Endothelial cell of umbilical vein (primary cell): ENCODE data around the gene RDX. TPM values are rescaled to one million over a fixed set of nuclear protein-coding genes. Genes with fewer than 3 reads are reported as not detected.
A peak's percentile ranks its signal among the peaks of the same experiment; 100 is the strongest.
"Not testable (repeated sequence)": the region's sequence is repeated elsewhere in the genome, so short reads cannot be mapped to it uniquely, and the experiment has no call there.

Experiments used
- BruUV-seq: library from RNA; stranded (reverse); fragments of 400-500 nt; replicated peaks from 2 replicates; lab custom pipeline; 2021; lab: Mats Ljungman, UMichigan
- CTCF ChIA-PET: fragments of 300-600, 350-600 bp; sonication (Branson Sonifier 250); formaldehyde crosslinking; loops from one replicate; lab custom pipeline; 2021; ENCODE audit warnings: antibody characterized with exemption, inconsistent platforms; lab: Charles Lee
- POLR2A ChIA-PET: fragments of 300-600, 350-600 bp; sonication (Branson Sonifier 250); formaldehyde crosslinking; loops from one replicate; lab custom pipeline; 2021; ENCODE audit warnings: antibody characterized with exemption, inconsistent platforms; lab: Charles Lee
- DNase-seq: peaks from one replicate; pipeline ENCODE4 v3.0.0-alpha.2; 2011; ENCODE audit warnings: low read depth, low spot score
- FAIRE-seq: peaks from 2 replicates; lab custom pipeline; 2011; peaks lifted over from hg19 to GRCh38; lab: Jason Lieb, UNC
- H2AFZ ChIP-seq: 2 replicates; pipeline ENCODE4 v1.6.0; 2012; ENCODE audit warnings: low read depth, low read length, control low read depth, inconsistent platforms
- H3K27ac ChIP-seq: 2 replicates; pipeline ENCODE4 v1.5.1; 2011; ENCODE audit warnings: low read depth, mild to moderate bottlenecking, control low read depth, low read length, moderate library complexity; ENCODE audit not compliant: insufficient read depth
- H3K27me3 ChIP-seq, 2 experiments: 2 replicates each; pipeline versions ENCODE4 v1.6.0 to v1.6.1; 2011; ENCODE audit warnings: low read length in 2 of 2, mixed read lengths in 1 of 2; ENCODE audit not compliant: control insufficient read depth in 2 of 2, insufficient read depth in 2 of 2
- H3K36me3 ChIP-seq, 2 experiments: 2 replicates in 1 of 2; 3 replicates in 1 of 2; pipeline ENCODE4 v1.5.1; 2011; ENCODE audit warnings: low read length in 2 of 2, mild to moderate bottlenecking in 1 of 2, moderate library complexity in 1 of 2; ENCODE audit not compliant: control insufficient read depth in 2 of 2, insufficient read depth in 2 of 2; ENCODE audit errors: extremely low read depth in 1 of 2
- H3K4me1 ChIP-seq: 3 replicates; pipeline ENCODE4 v1.5.1; 2011; ENCODE audit warnings: mild to moderate bottlenecking, low read length; ENCODE audit not compliant: control insufficient read depth, insufficient read depth; ENCODE audit errors: extremely low read depth
- H3K4me2 ChIP-seq: 2 replicates; pipeline ENCODE4 v1.6.1; 2011; ENCODE audit warnings: low read length, control low read depth, mixed read lengths; ENCODE audit not compliant: insufficient read depth
- H3K4me3 ChIP-seq, 3 experiments: fragments of 200-600 bp in 1 of 3; sonication (generic), shearing (Covaris generic) in 1 of 3; replicated peaks in 1 of 3; 2 replicates each; pipeline ENCODE4 v1.5.1; 2011 to 2016; ENCODE audit warnings: control low read depth in 3 of 3, low read length in 3 of 3, mild to moderate bottlenecking in 2 of 3, inconsistent platforms in 1 of 3, low read depth in 1 of 3, moderate library complexity in 1 of 3; ENCODE audit not compliant: insufficient read depth in 1 of 3
- H3K79me2 ChIP-seq: 2 replicates; pipeline ENCODE4 v1.6.0; 2012; ENCODE audit warnings: low read length, inconsistent platforms; ENCODE audit not compliant: control insufficient read depth, insufficient read depth
- H3K9ac ChIP-seq: replicated peaks from 2 replicates; pipeline ENCODE3; 2011; ENCODE audit warnings: low read length, control low read depth; ENCODE audit not compliant: insufficient read depth; ENCODE audit errors: extremely low read depth
- H3K9me1 ChIP-seq: replicated peaks from 3 replicates; pipeline ENCODE4 v1.6.0; 2011; ENCODE audit warnings: mild to moderate bottlenecking, low read length; ENCODE audit not compliant: control insufficient read depth, insufficient read depth; ENCODE audit errors: extremely low read depth
- H3K9me3 ChIP-seq: replicated peaks from 2 replicates; pipeline ENCODE4 v1.5.1; 2012; ENCODE audit warnings: low read length, inconsistent platforms; ENCODE audit not compliant: control insufficient read depth, insufficient read depth
- H4K20me1 ChIP-seq: replicated peaks from 2 replicates; pipeline ENCODE3; 2011; ENCODE audit warnings: mild to moderate bottlenecking, low read length; ENCODE audit not compliant: control insufficient read depth, insufficient read depth; ENCODE audit errors: extremely low read depth
- CTCF ChIP-seq, 2 donors: IDR thresholded peaks; 1 replicate in 1 of 2; 2 replicates in 1 of 2; pipeline ENCODE4 v1.5.1; 2011; ENCODE audit warnings: low read length in 2 of 2, mild to moderate bottlenecking in 2 of 2, moderate library complexity in 2 of 2, control low read depth in 1 of 2, inconsistent platforms in 1 of 2, low read depth in 1 of 2; ENCODE audit not compliant: insufficient read depth in 1 of 2; ENCODE audit errors: extremely low read depth in 1 of 2
- EZH2 ChIP-seq: IDR thresholded peaks from 2 replicates; pipeline ENCODE4 v1.6.1; 2012; ENCODE audit warnings: borderline replicate concordance, low read depth, mild to moderate bottlenecking, moderate library complexity, low read length, inconsistent platforms; ENCODE audit not compliant: severe bottlenecking
- FOS ChIP-seq: IDR thresholded peaks from 2 replicates; pipeline ENCODE4 v1.6.1; 2011; ENCODE audit warnings: mild to moderate bottlenecking, low read length, moderate library complexity, borderline replicate concordance; ENCODE audit not compliant: insufficient read depth
- GATA2 ChIP-seq: IDR thresholded peaks from 2 replicates; pipeline ENCODE4 v1.7.0; 2011; ENCODE audit warnings: low read depth, mild to moderate bottlenecking, moderate library complexity, mixed read lengths, low read length; ENCODE audit not compliant: insufficient read length, insufficient read depth
- JUN ChIP-seq: IDR thresholded peaks from 2 replicates; pipeline ENCODE4 v1.6.1; 2011; ENCODE audit warnings: borderline replicate concordance, low read depth; ENCODE audit not compliant: insufficient read length, insufficient read depth
- MAX ChIP-seq: IDR thresholded peaks from 2 replicates; pipeline ENCODE4 v1.6.1; 2011; ENCODE audit not compliant: insufficient read depth, insufficient read length
- MYC ChIP-seq: IDR thresholded peaks from one replicate; pipeline ENCODE4 v1.6.1; 2011; ENCODE audit warnings: mild to moderate bottlenecking, low read depth, low read length
- POLR2A ChIP-seq: IDR thresholded peaks from 2 replicates; pipeline ENCODE4 v1.6.1; 2012; ENCODE audit warnings: low read depth, mild to moderate bottlenecking, control low read depth, low read length
- POLR2AphosphoS5 ChIP-seq: IDR thresholded peaks from 2 replicates; pipeline ENCODE4 v1.6.1; 2012; ENCODE audit warnings: low read depth, mild to moderate bottlenecking, control low read depth, low read length, moderate library complexity; ENCODE audit not compliant: insufficient read depth
- dilution Hi-C: fragments of 300-500 bp; cut with MboI; formaldehyde crosslinking; loops from one replicate; pipeline ENCODE4 v1.15.0; 2019; ENCODE audit warnings: low sequenced_read_pairs; ENCODE audit not compliant: extremely low pct_ligation_motif_present
- intact Hi-C: fragments of 100-400 bp; cut with micrococcal nuclease; formaldehyde crosslinking; loops from one replicate; pipeline ENCODE4 v1.10.0; 2022
- polyA plus RNA-seq, 4 experiments: library from polyadenylated mRNA; depleted of rRNA in 3 of 4; stranded (reverse) in 3 of 4; unstranded in 1 of 4; fragments of >200 nt; gene quantifications; 2 replicates each; pipeline versions ENCODE4 v1.2.1 to v1.2.3, GENCODE V29; 2011 to 2012; ENCODE audit warnings: missing spikeins in 1 of 4
- total RNA-seq: library from RNA; stranded (reverse); gene quantifications from 2 replicates; pipeline ENCODE4 v1.2.3, GENCODE V29; 2021

RDX gene
- total and polyA plus RNA-seq, 2 donors (not counting 3 experiments of a cell fraction or from before 2014, with no cell fraction given) = 47.9 to 280 TPM

DNA sequence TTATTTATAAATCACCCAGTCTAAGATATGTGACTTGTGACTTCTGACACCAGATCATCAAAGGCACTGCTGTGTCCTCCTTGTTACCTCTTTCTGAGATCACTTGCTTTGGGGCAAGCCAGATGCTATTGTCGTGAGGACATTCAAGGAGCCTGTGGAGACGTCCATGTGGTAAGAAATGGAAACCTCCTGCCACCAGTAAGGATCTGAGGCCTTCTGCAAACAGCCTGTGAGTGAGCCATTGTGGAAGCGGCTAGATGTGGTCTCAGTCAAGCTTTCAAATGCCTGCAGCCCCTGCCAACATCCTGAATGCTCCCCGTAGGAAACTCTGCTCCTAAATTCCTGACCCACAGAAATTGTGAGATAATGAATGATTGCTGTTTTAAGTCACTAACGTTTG lies 11.7 kb upstream of the RDX start:
- Histone ChIP-seq H3K79me2 (no peaks in the 10 kb centered on the region), H3K4me1 (peaks cover 34% of the 10 kb centered on the region), H3K9ac (no peak overlapping the region), H3K4me3 (no peak overlapping the region), H3K27ac (no peak overlapping the region), H2AFZ (no peak overlapping the region), H3K4me2 (no peak overlapping the region), H4K20me1 (no peaks in the 10 kb centered on the region), H3K9me3 (no peaks in the 10 kb centered on the region), H3K36me3 (no peaks in the 10 kb centered on the region), H3K27me3 (no peaks in the 10 kb centered on the region), H3K9me1 (no peaks in the 10 kb centered on the region)
- intact Hi-C loops = no loop called here
- BruUV-seq = no TSS peak
- dilution Hi-C loops = no loop called here
- TF ChIP-seq EZH2 (no peak), MAX (no peak), POLR2AphosphoS5 (no peak), MYC (no peak), FOS (no peak), JUN (no peak), POLR2A (no peak), GATA2 (no peak), CTCF (IDR thresholded peaks at IDR 0.05; ENCODE audit: extremely low read depth in 1 of 2, insufficient read depth in 1 of 2, low read depth in 1 of 2, low read length in 2 of 2) (no peak)
- DNase-seq = no peak
- ChIA-PET CTCF (interaction anchor here (3.1 kb wide), 1 partner anchor 11 kb away, joined by 9 read pairs; the partner anchor contains the start of gene RDX), POLR2A (no interaction called here)
- FAIRE-seq = no peak

DNA sequence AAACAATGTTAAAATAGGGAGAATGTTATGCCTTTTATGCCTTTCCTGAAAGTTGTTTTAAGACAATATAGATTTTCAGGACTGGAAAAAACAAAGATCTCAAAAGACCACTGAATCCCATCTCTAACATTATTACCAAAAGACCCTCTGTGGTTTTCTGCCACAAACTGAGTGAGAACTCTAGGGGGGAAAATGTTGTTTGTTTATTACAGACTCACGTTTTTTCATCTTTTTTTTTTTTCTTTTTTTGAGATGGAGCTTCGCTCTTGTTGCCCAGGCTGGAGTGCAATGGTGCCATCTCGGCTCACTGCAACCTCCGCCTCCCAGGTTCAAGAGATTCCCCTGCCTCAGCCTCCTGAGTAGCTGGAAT lies 9.6 kb upstream of the RDX start:
- H3K4me3 ChIP-seq, H3K79me2 ChIP-seq, H3K27ac ChIP-seq, H3K9me1 ChIP-seq, H3K9me3 ChIP-seq, H4K20me1 ChIP-seq, H3K27me3 ChIP-seq, H2AFZ ChIP-seq, intact Hi-C loops, H3K9ac ChIP-seq, FAIRE-seq, DNase-seq, dilution Hi-C loops, H3K36me3 ChIP-seq, BruUV-seq: not testable (repeated sequence)
- Histone ChIP-seq H3K4me1 (peaks cover 13% of the 10 kb centered on the region), H3K4me2 (peak overlapping the region; percentile 44)
- POLR2A ChIA-PET = interaction anchor here (0.6 kb wide), 1 partner anchor 50 kb away, joined by 5 read pairs; no protein-coding TSS in a partner anchor
- CTCF ChIA-PET = interaction anchor here (1.6 to 3.1 kb wide), 3 partner anchors 9 to 105 kb away, joined by 4 to 9 read pairs (median 5); partner anchors contain the start of gene RDX
